ENCODE results near the gene YWHAQ. TPM values are rescaled to one million over a fixed set of nuclear protein-coding genes. Genes with fewer than 3 reads are reported as not detected.

YWHAQ gene
- total RNA-seq, 4 donors from 2014 or later = 40.3 to 63.7 (median 48.4) TPM

DNA sequence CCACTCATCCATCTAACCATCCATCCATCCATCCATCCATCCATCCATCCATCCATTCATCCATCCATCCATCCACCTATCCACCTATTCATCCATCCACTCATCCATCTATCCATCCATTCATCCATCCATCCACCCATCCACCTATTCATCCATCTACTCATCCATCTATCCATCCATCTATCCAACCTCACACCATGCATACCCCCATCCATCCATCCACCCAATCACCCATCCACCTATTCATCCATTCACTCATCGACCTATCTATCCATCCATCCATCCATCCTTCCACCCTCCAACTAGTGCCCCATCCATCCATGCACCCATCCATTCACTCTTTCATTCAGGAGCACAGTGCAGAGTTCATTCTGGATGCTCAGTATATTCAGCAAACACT lies 21.5 kb upstream of the YWHAQ start:
- no peak for ATAC-seq
- Histone ChIP-seq H3K4me3 (no peak overlapping the region), H3K36me3 (no peaks in the 10 kb centered on the region), H3K9me3 (no peaks in the 10 kb centered on the region), H3K27ac (no peak overlapping the region), H3K4me1 (no peaks in the 10 kb centered on the region), H3K27me3 (no peaks in the 10 kb centered on the region)
- in situ Hi-C loops (cut with MboI; ENCODE audit: low sequenced_read_pairs in 4 of 4) (no loop called here), intact Hi-C loops (cut with DNase I; ENCODE audit: low total_unique reads) (no loop called here)
- TF ChIP-seq, protein P1, sequence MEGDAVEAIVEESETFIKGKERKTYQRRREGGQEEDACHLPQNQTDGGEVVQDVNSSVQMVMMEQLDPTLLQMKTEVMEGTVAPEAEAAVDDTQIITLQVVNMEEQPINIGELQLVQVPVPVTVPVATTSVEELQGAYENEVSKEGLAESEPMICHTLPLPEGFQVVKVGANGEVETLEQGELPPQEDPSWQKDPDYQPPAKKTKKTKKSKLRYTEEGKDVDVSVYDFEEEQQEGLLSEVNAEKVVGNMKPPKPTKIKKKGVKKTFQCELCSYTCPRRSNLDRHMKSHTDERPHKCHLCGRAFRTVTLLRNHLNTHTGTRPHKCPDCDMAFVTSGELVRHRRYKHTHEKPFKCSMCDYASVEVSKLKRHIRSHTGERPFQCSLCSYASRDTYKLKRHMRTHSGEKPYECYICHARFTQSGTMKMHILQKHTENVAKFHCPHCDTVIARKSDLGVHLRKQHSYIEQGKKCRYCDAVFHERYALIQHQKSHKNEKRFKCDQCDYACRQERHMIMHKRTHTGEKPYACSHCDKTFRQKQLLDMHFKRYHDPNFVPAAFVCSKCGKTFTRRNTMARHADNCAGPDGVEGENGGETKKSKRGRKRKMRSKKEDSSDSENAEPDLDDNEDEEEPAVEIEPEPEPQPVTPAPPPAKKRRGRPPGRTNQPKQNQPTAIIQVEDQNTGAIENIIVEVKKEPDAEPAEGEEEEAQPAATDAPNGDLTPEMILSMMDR (IDR thresholded peaks at IDR 0.05 in 4 of 5, conservative IDR thresholded peaks at IDR 0.05 in 1 of 5) = no peak
- no peak for TF ChIP-seq POLR2A (IDR thresholded peaks at IDR 0.05)
- DNase-seq = no peak

DNA sequence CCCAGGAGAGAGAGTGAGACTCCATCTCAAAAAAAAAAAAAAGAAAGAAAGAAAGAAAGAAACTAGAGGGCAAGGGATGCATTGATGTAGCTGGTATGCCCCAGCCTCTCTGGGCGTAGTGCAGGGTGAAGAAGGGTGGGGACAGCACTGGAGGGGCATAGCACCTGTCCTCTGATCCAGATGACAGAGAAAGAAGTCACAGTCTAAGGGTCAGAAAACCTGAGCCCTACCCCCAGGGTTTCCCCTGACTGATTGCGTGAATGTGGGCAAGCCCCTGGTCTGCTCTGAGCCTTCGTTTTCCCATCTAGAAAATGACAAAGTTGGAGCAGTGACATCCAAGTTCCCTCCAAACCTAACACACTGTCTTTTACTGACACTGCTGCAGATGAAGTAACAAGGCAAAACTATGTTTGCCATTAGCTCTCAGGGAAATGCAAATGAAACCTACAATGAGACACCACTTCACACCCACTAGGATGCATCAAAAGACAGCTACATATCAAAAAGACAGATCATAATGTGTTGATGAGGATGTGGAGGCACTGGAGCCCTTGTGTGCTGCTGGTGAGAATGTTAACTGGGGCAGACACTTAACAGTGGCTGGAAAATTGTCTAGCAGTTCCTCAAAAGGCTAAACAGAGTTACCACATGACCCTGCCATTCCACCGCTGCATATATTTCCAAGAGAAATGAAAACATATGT lies 19.5 kb upstream of the YWHAQ start:
- Histone ChIP-seq H3K9me3 (no peaks in the 10 kb centered on the region), H3K4me3 (no peak overlapping the region), H3K27ac (no peak overlapping the region), H3K36me3 (no peaks in the 10 kb centered on the region), H3K27me3 (no peaks in the 10 kb centered on the region), H3K4me1 (no peaks in the 10 kb centered on the region)
- TF ChIP-seq POLR2A (IDR thresholded peaks at IDR 0.05) = no peak
- TF ChIP-seq, protein P1 (IDR thresholded peaks at IDR 0.05 in 4 of 5, conservative IDR thresholded peaks at IDR 0.05 in 1 of 5) = no peak
- intact Hi-C loops (cut with DNase I; ENCODE audit: low total_unique reads) = no loop called here
- in situ Hi-C loops (cut with MboI; ENCODE audit: low sequenced_read_pairs in 4 of 4) = no loop called here
- no peak for DNase-seq
- no peak for ATAC-seq

DNA sequence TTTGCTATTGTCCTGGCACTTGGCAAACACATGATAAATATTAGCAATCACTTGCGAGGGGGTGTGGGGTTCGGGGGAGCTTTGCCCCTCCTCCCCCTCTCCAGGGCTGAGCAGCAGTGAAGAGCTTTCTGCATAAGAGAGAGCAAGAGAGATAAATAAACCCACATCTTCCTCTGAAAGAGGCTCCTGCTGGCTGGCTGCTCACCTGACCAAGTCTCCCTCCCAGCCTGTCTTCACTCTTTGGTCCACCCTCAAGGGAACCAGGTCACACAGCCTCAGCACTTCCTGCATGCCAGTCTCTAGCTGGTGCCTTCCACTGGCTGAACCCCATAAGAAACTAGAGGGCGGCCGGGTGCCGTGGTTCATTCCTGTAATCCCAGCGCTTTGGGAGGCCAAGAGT lies 18.5 kb upstream of the YWHAQ start:
- Histone ChIP-seq H3K27ac (no peak overlapping the region), H3K4me3 (no peak overlapping the region), H3K4me1 (no peaks in the 10 kb centered on the region), H3K36me3 (no peaks in the 10 kb centered on the region), H3K9me3 (no peaks in the 10 kb centered on the region), H3K27me3 (no peaks in the 10 kb centered on the region)
- in situ Hi-C loops (cut with MboI; ENCODE audit: low sequenced_read_pairs in 4 of 4) = loop anchor here in 1 of 4 donors (25.0 kb wide), 1 partner anchor 388 kb away; the partner anchor contains the start of gene KLF11
- intact Hi-C loops (cut with DNase I; ENCODE audit: low total_unique reads) = no loop called here
- TF ChIP-seq, protein P1 (IDR thresholded peaks at IDR 0.05 in 4 of 5, conservative IDR thresholded peaks at IDR 0.05 in 1 of 5) = no peak
- TF ChIP-seq POLR2A (IDR thresholded peaks at IDR 0.05) = no peak
- ATAC-seq = no peak
- DNase-seq = no peak

GRCh38 chr2:9648821-9649220 lies 18.0 kb upstream of the YWHAQ start:
- Histone ChIP-seq H3K36me3 (no peaks in the 10 kb centered on the region), H3K9me3 (no peaks in the 10 kb centered on the region), H3K4me1 (no peaks in the 10 kb centered on the region), H3K4me3 (no peak overlapping the region), H3K27me3 (no peaks in the 10 kb centered on the region), H3K27ac (no peak overlapping the region)
- DNase-seq (no peak), ATAC-seq (no peak)
- in situ Hi-C loops (cut with MboI; ENCODE audit: low sequenced_read_pairs in 4 of 4) (loop anchor here in 1 of 4 donors (25.0 kb wide), 1 partner anchor 388 kb away; the partner anchor contains the start of gene KLF11), intact Hi-C loops (cut with DNase I; ENCODE audit: low total_unique reads) (no loop called here)
- TF ChIP-seq POLR2A (IDR thresholded peaks at IDR 0.05) = no peak
- TF ChIP-seq, protein P1 (IDR thresholded peaks at IDR 0.05 in 4 of 5, conservative IDR thresholded peaks at IDR 0.05 in 1 of 5) = no peak

All from gastrocnemius medialis (tissue), 4 donors.